PFSK-1 (cell line): ENCODE data around the gene PARD3B.

Source experiments
- FOXP2 ChIP-seq: optimal IDR thresholded peaks from 2 replicates; pipeline ENCODE3; 2011; ENCODE audit warnings: borderline replicate concordance, control low read depth, inconsistent platforms; ENCODE audit not compliant: insufficient read depth; ENCODE audit errors: extremely low read length, extremely low read depth
- POLR2AphosphoS5 ChIP-seq: IDR thresholded peaks from 2 replicates; pipeline ENCODE4 v1.6.1; 2012; ENCODE audit warnings: low read depth, mild to moderate bottlenecking, control low read depth, low read length, moderate library complexity
- REST ChIP-seq, 2 experiments: IDR thresholded peaks; 2 replicates each; pipeline versions ENCODE4 v1.6.1 to v1.8.0; 2011 to 2012; ENCODE audit warnings: low read depth in 2 of 2, low read length in 2 of 2, control low read depth in 1 of 2, inconsistent platforms in 1 of 2, mild to moderate bottlenecking in 1 of 2, moderate library complexity in 1 of 2; ENCODE audit not compliant: insufficient read depth in 1 of 2
- SIN3A ChIP-seq: IDR thresholded peaks from 2 replicates; pipeline ENCODE4 v1.6.1; 2012; ENCODE audit warnings: mild to moderate bottlenecking, low read length, moderate library complexity, borderline replicate concordance; ENCODE audit not compliant: insufficient read depth
- TAF1 ChIP-seq: IDR thresholded peaks from 2 replicates; pipeline ENCODE4 v1.6.1; 2012; ENCODE audit warnings: low read length, control low read depth, borderline replicate concordance; ENCODE audit not compliant: insufficient read depth

PARD3B gene

GRCh38 chr2:205169464-205169863 is 624.2 kb downstream of the PARD3B start:
- TF ChIP-seq POLR2AphosphoS5 (no peak), TAF1 (no peak), FOXP2 (no peak), REST (IDR thresholded peaks at IDR 0.05; ENCODE audit: insufficient read depth in 1 of 2, low read depth in 2 of 2, low read length in 2 of 2) (no peak), SIN3A (no peak)

- TF ChIP-seq SIN3A = no peak
- no peak for TF ChIP-seq TAF1
- TF ChIP-seq POLR2AphosphoS5 = no peak
- TF ChIP-seq FOXP2 = no peak
- TF ChIP-seq REST (IDR thresholded peaks at IDR 0.05; ENCODE audit: insufficient read depth in 1 of 2, low read depth in 2 of 2, low read length in 2 of 2) = no peak
Observed at GRCh38 chr2:205170399-205170798, 625.1 kb downstream of the PARD3B start.

- TF ChIP-seq SIN3A (no peak), FOXP2 (no peak), REST (IDR thresholded peaks at IDR 0.05; ENCODE audit: insufficient read depth in 1 of 2, low read depth in 2 of 2, low read length in 2 of 2) (no peak), TAF1 (no peak), POLR2AphosphoS5 (no peak)
Observed at GRCh38 chr2:205171261-205171940, 626.1 kb downstream of the PARD3B start.

GRCh38 chr2:205175831-205176230 is 630.6 kb downstream of the PARD3B start:
- no peak for TF ChIP-seq SIN3A
- TF ChIP-seq REST (IDR thresholded peaks at IDR 0.05; ENCODE audit: insufficient read depth in 1 of 2, low read depth in 2 of 2, low read length in 2 of 2) = no peak
- no peak for TF ChIP-seq FOXP2

- TF ChIP-seq SIN3A (no peak), FOXP2 (no peak), TAF1 (no peak), POLR2AphosphoS5 (no peak), REST (IDR thresholded peaks at IDR 0.05; ENCODE audit: insufficient read depth in 1 of 2, low read depth in 2 of 2, low read length in 2 of 2) (no peak)
Observed at GRCh38 chr2:205176546-205176945, 631.3 kb downstream of the PARD3B start.
